HG03159 (cell line): ENCODE results near the gene PCDHA7.
"Not testable (repeated sequence)": the region's sequence is repeated elsewhere in the genome, so short reads cannot be mapped to it uniquely, and the experiment has no call there.

Source experiments
- ATAC-seq: cut with Tn5 transposase; IDR thresholded peaks from one replicate; pipeline ENCODE4 v1.9.1; 2021; ENCODE audit warnings: mild to moderate bottlenecking, moderate library complexity; ENCODE audit not compliant: unreplicated experiment

Gene PCDHA7

GRCh38 chr5:140821375-140822280 lies 12.4 kb upstream of the PCDHA7 start, which contains the start of gene PCDHA5:
Gene PCDHA5, plus strand, starts transcription at chr5:140821613.
- ATAC-seq = no peak

- ATAC-seq = no peak
Measured at GRCh38 chr5:140822281-140822629, 11.8 kb upstream of the PCDHA7 start.

GRCh38 chr5:140822969-140823368 lies 11.1 kb upstream of the PCDHA7 start:
- ATAC-seq = not testable (repeated sequence)

GRCh38 chr5:140823475-140823874 lies 10.6 kb upstream of the PCDHA7 start:
- ATAC-seq = no peak

- ATAC-seq = no peak
Measured at GRCh38 chr5:140827704-140828361, 6.2 kb upstream of the PCDHA7 start, which contains the start of gene PCDHA6. Gene PCDHA6, plus strand, starts transcription at chr5:140827960. Its CDS starts 132 bp downstream, at chr5:140828092.

GRCh38 chr5:140828362-140828737 lies 5.7 kb upstream of the PCDHA7 start:
- ATAC-seq = no peak

GRCh38 chr5:140829511-140830501 lies 4.3 kb upstream of the PCDHA7 start:
- not testable (repeated sequence) for ATAC-seq

GRCh38 chr5:140834439-140835008 lies 455 bp downstream of the PCDHA7 start:
- not testable (repeated sequence) for ATAC-seq

- ATAC-seq = no peak
Measured at GRCh38 chr5:140835622-140836510, 1.8 kb downstream of the PCDHA7 start.

- no peak for ATAC-seq
Measured at GRCh38 chr5:140840978-140841962, 7.2 kb downstream of the PCDHA7 start, which contains the start of gene PCDHA8. Gene PCDHA8, plus strand, starts transcription at chr5:140841187. Its CDS starts 135 bp downstream, at chr5:140841322.

GRCh38 chr5:140842798-140843733 lies 9.0 kb downstream of the PCDHA7 start:
- no peak for ATAC-seq

GRCh38 chr5:140848139-140849102 lies 14.4 kb downstream of the PCDHA7 start, which contains the start of gene PCDHA9:
Gene PCDHA9, plus strand, starts transcription at chr5:140848382. Its CDS starts 114 bp downstream, at chr5:140848496.
- not testable (repeated sequence) for ATAC-seq

GRCh38 chr5:140849831-140850634 lies 16.0 kb downstream of the PCDHA7 start:
- not testable (repeated sequence) for ATAC-seq

- ATAC-seq = no peak
Measured at GRCh38 chr5:140855772-140856674, 22.0 kb downstream of the PCDHA7 start, which contains the start of gene PCDHA10. Gene PCDHA10, plus strand, starts transcription at chr5:140855897. Its CDS starts 152 bp downstream, at chr5:140856049.
